Fibroblast of gingiva (primary cell): ENCODE results near the gene VPS36.
"Not testable (repeated sequence)": the region's sequence is repeated elsewhere in the genome, so short reads cannot be mapped to it uniquely, and the experiment has no call there.

ENCODE experiments used
- DNase-seq: peaks from one replicate; pipeline ENCODE4 v3.0.0-alpha.2; 2011; ENCODE audit warnings: low read depth

The VPS36 gene

GRCh38 chr13:52446265-52446664 is 4.2 kb downstream of the VPS36 start:
- DNase-seq, result no peak

DNA sequence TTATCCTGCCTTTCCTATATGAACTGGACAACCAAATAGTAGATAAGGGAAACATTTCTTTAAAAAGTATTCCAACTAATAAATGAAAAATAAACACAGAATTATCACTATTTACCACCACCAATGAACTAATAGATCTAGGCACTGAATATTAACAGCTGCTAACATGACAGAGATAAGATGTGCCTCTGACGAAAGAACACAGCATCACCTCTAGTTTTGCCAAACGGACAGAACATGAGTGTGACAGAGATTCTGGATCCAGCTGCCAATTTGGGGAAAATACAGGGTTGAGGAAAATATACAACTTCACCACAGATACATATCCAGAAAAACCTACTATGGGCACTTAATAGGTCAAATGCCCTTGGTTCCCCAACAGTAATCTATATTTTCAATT is 18.0 kb downstream of the VPS36 start:
- DNase-seq, result no peak

- no peak for DNase-seq
Measured at GRCh38 chr13:52428295-52428694, 22.1 kb downstream of the VPS36 start.

GRCh38 chr13:52421216-52421615 is 29.2 kb downstream of the VPS36 start:
- no peak for DNase-seq

GRCh38 chr13:52419080-52419479 is 31.4 kb downstream of the VPS36 start:
- no peak for DNase-seq

DNA sequence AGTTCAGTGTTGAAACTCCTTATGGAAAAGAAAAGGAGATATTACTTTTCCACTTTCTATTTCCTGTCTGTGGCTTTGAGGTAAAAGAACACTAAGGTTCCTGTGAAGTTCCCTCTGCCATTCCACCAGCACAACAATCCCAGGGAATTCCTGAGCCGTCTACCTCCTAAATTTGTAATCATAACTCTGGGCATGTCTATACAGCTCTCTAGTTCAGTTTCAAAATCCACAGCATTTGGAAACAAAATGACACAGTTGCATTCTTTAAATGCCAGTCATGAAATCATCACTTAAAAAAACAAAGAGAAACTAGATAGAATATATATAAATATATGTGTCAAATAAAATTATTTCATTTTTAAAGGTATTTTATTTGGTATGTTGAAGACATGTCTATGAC is 35.5 kb downstream of the VPS36 start:
- peak; percentile 50 for DNase-seq

GRCh38 chr13:52414051-52414450 is 36.4 kb downstream of the VPS36 start:
- DNase-seq, result no peak

DNA sequence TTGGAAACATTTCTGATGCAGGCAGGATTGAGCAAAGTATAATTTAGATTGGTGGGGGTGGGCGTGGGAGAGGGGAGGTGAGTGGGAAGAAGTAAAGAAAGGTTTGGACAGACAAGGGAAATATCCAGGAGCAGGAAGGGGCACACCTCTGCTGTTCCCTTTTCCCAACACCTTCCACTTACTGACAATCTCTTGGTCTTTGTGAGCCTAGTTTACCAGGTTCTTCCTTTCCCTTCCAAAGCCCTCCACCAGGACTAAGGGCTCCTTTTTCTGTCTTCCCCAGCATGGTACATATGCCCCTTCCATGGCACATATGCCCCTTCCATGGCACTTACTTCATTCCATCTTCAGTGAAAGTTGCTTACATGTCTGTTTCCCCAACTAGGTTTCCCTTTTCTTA is 38.3 kb downstream of the VPS36 start:
- no peak for DNase-seq

- DNase-seq, result peak; percentile 44
Measured at GRCh38 chr13:52411629-52412028, 38.8 kb downstream of the VPS36 start.

DNA sequence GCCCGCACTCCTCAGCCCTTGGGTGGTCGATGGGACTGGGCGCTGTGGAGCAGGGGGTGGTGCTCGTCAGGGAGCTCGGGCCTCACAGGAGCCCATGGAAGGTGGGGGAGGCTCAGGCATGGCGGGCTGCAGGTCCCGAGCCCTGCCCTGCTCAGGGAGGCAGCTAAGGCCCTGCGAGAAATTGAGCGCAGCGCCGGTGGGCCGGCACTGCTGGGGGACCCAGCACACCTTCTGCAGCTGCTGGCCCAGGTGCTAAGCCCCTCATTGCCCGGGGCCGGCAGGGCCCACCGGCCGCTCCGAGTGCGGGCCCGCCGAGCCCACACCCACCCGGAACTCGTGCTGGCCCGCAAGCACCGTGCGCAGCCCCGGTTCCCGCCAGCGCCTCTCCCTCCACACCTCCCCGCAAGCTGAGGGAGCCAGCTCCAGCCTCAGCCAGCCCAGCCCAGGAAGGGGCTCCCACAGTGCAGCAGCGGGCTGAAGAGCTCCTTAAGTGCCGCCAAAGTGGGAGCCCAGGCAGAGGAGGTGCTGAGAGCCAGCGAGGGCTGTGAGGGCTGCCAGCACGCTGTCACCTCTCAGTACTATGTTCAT is 42.3 kb downstream of the VPS36 start:
- not testable (repeated sequence) for DNase-seq

- not testable (repeated sequence) for DNase-seq
Measured at GRCh38 chr13:52407436-52407835, 43.0 kb downstream of the VPS36 start.

DNA sequence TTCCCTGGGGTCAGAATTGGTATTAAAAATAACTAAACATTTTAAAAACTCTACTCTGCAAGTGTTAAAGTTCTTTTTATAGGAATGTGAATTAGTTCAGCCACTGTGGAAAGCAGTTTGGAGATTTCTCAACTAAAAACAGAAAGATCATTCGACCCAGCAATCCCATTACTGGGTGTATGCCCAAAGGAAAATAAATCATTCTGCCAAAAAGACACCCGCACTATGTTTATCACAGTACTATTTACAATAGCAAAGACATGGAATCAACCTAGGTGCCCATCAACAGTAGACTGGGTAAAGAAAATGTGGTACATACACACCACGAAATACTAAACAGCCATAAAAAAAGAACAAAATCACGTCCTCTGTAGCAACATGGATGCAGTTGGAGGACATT is 43.8 kb downstream of the VPS36 start:
- no peak for DNase-seq

DNA sequence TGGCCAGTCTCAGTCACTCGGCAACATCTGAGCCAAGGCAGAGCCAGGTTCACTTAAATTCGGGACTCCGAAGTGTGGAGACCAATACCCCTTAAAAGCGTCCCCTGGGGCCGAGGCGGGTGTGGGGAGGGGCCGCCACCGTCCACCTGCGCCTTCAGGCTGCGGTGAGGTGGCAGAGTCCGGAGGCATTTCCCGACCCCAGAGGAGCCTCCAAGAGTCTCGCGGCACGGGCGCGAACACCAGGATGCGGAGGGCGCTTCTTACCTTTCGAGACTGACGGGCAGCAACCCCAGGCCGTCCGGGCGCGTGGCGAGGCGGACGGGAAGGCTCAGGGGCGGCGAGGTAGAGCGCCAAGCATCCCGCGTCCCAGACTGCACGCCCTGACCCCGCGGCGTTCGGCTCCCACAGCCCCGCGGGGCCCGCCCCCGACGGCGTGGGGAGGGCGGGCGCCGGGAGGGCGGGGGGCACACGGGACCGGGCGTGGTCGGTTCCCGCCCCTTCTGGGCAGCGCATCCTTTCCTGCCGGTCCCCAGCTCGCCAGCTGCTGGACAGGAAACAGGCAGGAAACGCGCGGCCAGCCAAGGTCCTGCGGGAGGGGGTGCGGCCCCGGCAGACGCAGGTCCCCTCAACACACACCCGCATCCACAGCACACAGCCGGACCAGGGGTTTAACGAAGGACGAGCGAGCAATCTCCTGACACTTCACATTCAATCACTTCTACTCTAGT is 44.5 kb downstream of the VPS36 start, which contains the start of gene THSD1:
Gene THSD1, minus strand, starts transcription at position 406 of the 728 bp plus-strand sequence. CDS start 3,572 bp downstream, outside the sequence.
- DNase-seq, result peak; percentile 51

DNA sequence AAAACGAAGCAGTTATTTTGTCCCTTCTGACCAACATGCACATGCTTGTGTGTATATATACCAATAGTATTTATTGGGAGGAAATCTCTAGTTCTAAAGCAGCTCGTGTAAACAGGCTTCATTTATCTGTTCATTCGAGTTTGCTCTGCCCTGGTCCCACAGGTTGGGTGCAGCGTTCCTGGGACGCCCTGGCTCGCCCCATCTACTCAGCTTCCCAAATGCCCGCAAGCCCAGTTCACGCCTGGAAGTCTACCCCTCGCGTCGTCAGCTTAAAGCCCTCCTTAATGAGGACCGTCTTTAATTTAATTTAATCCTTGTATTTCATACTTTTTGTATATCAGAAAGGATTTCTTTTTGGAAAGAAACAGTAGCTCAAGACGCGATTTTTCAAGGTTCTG is 45.1 kb downstream of the VPS36 start:
- DNase-seq, result no peak

DNA sequence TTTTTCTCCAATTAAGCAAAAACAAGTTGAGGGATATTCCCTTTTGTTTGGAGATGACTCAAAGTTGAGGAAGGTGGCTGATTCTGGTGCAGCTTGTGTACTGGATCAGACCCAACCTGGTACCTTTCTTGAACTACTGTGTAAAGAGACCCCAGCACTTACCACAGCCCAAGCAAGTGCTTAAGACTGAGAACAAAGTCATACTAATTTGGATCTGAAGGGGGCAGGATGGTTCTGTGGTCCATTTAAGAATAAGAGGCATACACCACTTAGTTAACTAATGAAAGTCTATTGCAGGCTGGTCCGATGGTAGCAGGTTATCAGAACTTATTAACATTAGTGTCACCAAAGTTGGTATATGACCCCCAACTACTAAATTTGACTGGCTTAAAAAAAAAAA is 50.7 kb downstream of the VPS36 start:
- no peak for DNase-seq

GRCh38 chr13:52399046-52399445 is 51.4 kb downstream of the VPS36 start:
- DNase-seq, result no peak

DNA sequence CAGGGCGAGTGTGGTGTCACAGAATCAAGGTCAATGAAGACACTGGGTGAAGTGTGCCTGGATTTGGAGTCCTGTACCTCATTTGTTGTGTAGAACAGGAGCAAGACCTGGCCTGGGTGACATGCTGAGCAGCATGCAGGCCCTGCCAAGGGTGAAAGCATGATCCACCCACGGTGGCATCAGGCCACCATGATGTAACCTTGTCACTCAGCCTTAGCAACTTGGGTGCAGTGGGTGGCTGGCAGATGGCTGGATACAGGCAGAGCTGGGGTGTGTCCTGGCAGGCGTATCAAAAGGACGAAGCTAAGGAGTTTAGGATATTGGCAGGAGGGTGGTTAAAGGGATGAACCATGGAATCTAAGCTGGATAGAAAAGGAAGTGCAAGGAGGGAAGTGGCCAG is 54.7 kb downstream of the VPS36 start:
- no peak for DNase-seq

DNA sequence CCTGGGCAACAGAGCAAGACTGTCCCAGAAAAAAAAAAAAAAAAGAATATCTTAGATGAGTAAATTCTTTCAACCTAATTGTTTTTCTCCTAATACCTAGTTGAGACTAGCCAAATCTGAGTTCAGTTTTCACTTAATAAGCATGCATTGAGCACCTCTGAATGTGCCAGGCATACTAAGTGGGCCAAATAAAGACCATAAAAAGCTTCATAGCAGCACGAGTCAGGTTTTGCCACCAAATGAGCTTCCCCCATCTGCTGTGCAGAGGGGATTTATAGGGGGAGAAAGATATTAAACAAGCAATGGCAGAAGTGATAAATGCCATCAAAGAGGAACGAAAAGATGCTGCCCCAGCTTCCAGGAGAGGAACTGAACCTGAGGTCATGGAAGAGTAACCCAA is 55.8 kb downstream of the VPS36 start:
- DNase-seq, result no peak

- no peak for DNase-seq
Measured at GRCh38 chr13:52393572-52394357, 56.7 kb downstream of the VPS36 start.

DNA sequence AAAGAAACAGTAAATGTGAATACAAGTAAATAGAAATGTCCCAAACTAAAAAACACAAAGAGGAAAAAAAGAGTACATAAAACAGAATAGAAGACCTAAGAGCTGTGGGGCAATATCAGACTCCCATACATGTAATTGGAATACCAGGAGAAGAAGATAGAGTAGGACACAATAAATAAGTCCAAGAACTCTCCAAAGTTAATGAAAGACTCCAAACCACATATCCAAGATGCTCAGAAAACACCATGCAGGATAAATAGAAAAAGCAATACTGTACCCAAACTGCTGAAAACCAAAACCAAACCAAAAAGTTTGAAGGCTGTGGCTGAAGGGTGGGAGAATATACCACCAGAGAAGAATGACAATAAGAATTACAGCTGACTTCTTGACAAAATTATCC is 62.7 kb downstream of the VPS36 start:
- no peak for DNase-seq

GRCh38 chr13:52385870-52386269 is 64.6 kb downstream of the VPS36 start:
- DNase-seq, result no peak

DNA sequence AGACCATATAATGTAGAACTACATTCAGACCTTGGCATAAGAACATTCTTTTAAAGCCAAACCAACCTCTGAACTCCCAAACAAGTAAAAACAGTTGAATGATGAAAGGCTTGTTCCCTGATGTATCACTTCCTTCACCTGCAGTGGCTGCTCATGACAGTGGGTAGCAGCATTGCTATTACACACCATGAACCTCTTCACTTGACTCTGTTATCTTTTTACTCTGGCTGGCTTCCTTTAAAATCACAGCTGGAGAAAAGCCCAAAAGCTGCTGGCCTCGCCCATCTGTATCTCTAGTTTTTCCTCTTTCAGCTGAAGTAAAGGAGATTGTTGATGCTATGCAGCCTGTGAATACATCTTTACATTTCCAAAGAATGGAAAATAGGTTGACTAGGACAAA is 67.1 kb downstream of the VPS36 start:
- no peak for DNase-seq

GRCh38 chr13:52378312-52378711 is 72.1 kb downstream of the VPS36 start:
- no peak for DNase-seq
